Measurements from ENCODE around the gene CELSR3.
A peak's percentile ranks its signal among the peaks of the same experiment; 100 is the strongest.

CELSR3 gene

GRCh38 chr3:48633256-48633655 is 29.4 kb downstream of the CELSR3 start:
- H3K27me3 Mint-ChIP-seq (ENCODE audit: low read depth, poor library complexity) = no peaks in the 10 kb centered on the region
- H3K36me3 Mint-ChIP-seq (ENCODE audit: low read depth) = peaks cover 13% of the 10 kb centered on the region
- H3K27ac Mint-ChIP-seq = no peak overlapping the region
- no peak for DNase-seq
- TF ChIP-seq CTCF (IDR thresholded peaks at IDR 0.05) = no peak
- peak overlapping the region; percentile 85 for H3K4me3 Mint-ChIP-seq
- H3K9me3 Mint-ChIP-seq = no peaks in the 10 kb centered on the region
- peaks cover 53% of the 10 kb centered on the region for H3K4me1 Mint-ChIP-seq

- Mint-ChIP-seq H3K27ac (no peak overlapping the region), H3K4me3 (no peak overlapping the region), H3K36me3 (ENCODE audit: low read depth) (peaks cover 26% of the 10 kb centered on the region), H3K27me3 (ENCODE audit: low read depth, poor library complexity) (no peaks in the 10 kb centered on the region), H3K4me1 (peaks cover 52% of the 10 kb centered on the region), H3K9me3 (no peaks in the 10 kb centered on the region)
- TF ChIP-seq CTCF (IDR thresholded peaks at IDR 0.05) = no peak
- DNase-seq = no peak
Observed at GRCh38 chr3:48631516-48632448, 30.9 kb downstream of the CELSR3 start.

GRCh38 chr3:48630833-48631232 is 31.9 kb downstream of the CELSR3 start:
- DNase-seq = no peak
- H3K36me3 Mint-ChIP-seq (ENCODE audit: low read depth) = peaks cover 36% of the 10 kb centered on the region
- no peak for TF ChIP-seq CTCF (IDR thresholded peaks at IDR 0.05)
- no peaks in the 10 kb centered on the region for H3K9me3 Mint-ChIP-seq
- no peak overlapping the region for H3K27ac Mint-ChIP-seq
- peaks cover 52% of the 10 kb centered on the region for H3K4me1 Mint-ChIP-seq
- no peaks in the 10 kb centered on the region for H3K27me3 Mint-ChIP-seq (ENCODE audit: low read depth, poor library complexity)
- no peak overlapping the region for H3K4me3 Mint-ChIP-seq

GRCh38 chr3:48630407-48630806 is 32.3 kb downstream of the CELSR3 start:
- Mint-ChIP-seq H3K4me3 (no peak overlapping the region), H3K36me3 (ENCODE audit: low read depth) (peaks cover 36% of the 10 kb centered on the region), H3K27me3 (ENCODE audit: low read depth, poor library complexity) (no peaks in the 10 kb centered on the region), H3K9me3 (no peaks in the 10 kb centered on the region), H3K4me1 (peaks cover 55% of the 10 kb centered on the region), H3K27ac (no peak overlapping the region)
- DNase-seq = no peak
- TF ChIP-seq CTCF (IDR thresholded peaks at IDR 0.05) = no peak

GRCh38 chr3:48629894-48630293 is 32.8 kb downstream of the CELSR3 start:
- peak overlapping the region; percentile 85 for H3K27ac Mint-ChIP-seq
- no peak overlapping the region for H3K4me3 Mint-ChIP-seq
- H3K36me3 Mint-ChIP-seq (ENCODE audit: low read depth) = peaks cover 38% of the 10 kb centered on the region
- no peaks in the 10 kb centered on the region for H3K27me3 Mint-ChIP-seq (ENCODE audit: low read depth, poor library complexity)
- peaks cover 57% of the 10 kb centered on the region for H3K4me1 Mint-ChIP-seq
- no peak for TF ChIP-seq CTCF (IDR thresholded peaks at IDR 0.05)
- no peak for DNase-seq
- no peaks in the 10 kb centered on the region for H3K9me3 Mint-ChIP-seq
